Effector memory CD4-positive, alpha-beta T cell (primary cell): ENCODE measurements around the gene PRICKLE1.

Source experiments
- DNase-seq, 3 donors: peaks; one replicate each; pipeline ENCODE4 v3.0.0-alpha.2; 2020
- H3K27ac ChIP-seq: 2 replicates; pipeline ENCODE4 v1.7.0; 2013; ENCODE audit warnings: mild to moderate bottlenecking, low read length, moderate library complexity; ENCODE audit not compliant: insufficient read depth, poor library complexity, severe bottlenecking
- H3K27me3 ChIP-seq: replicated peaks from 2 replicates; pipeline ENCODE4 v1.7.0; 2013; ENCODE audit warnings: mild to moderate bottlenecking, low read length; ENCODE audit not compliant: insufficient read depth, control insufficient read depth, poor library complexity, severe bottlenecking
- H3K36me3 ChIP-seq: 2 replicates; pipeline ENCODE4 v1.7.0; 2013; ENCODE audit warnings: mild to moderate bottlenecking, low read length, moderate library complexity; ENCODE audit not compliant: control insufficient read depth, insufficient read depth
- H3K4me1 ChIP-seq: 2 replicates; pipeline ENCODE4 v1.7.0; 2013; ENCODE audit warnings: low read length, mild to moderate bottlenecking; ENCODE audit not compliant: control insufficient read depth, insufficient read depth, poor library complexity, severe bottlenecking
- H3K4me3 ChIP-seq: 2 replicates; pipeline ENCODE4 v1.7.0; 2013; ENCODE audit warnings: low read length, low read depth, mild to moderate bottlenecking; ENCODE audit not compliant: insufficient read depth, poor library complexity, severe bottlenecking
- H3K9me3 ChIP-seq: 2 replicates; pipeline ENCODE4 v1.7.0; 2013; ENCODE audit warnings: mild to moderate bottlenecking, low read length, moderate library complexity; ENCODE audit not compliant: control insufficient read depth

PRICKLE1 gene

GRCh38 chr12:42582050-42582449 lies 7.5 kb downstream of the PRICKLE1 start:
- no peak for DNase-seq
- Histone ChIP-seq H3K9me3 (no peaks in the 10 kb centered on the region), H3K36me3 (no peaks in the 10 kb centered on the region), H3K27me3 (no peaks in the 10 kb centered on the region), H3K4me1 (no peaks in the 10 kb centered on the region), H3K4me3 (no peak overlapping the region), H3K27ac (no peak overlapping the region)

DNA sequence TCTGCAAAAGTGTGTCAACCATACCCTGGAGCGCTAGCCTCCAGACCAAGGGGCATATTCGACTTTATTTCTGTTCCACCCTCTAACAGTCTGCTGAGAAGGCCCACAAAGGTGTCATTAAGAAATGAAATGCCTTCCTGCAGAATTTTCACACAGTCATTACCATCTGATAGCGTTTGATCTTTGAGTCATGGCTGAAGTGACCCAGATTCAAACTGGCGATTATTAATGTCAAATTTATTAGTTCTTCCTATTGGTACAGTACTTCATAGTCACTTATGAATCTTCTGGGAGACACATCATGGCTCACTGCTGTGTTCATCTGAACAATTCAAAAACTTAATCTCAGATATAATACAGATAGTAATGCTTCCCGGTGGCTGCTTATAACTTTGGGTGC lies 13.2 kb downstream of the PRICKLE1 start:
- no peak overlapping the region for H3K4me3 ChIP-seq
- no peaks in the 10 kb centered on the region for H3K4me1 ChIP-seq
- no peaks in the 10 kb centered on the region for H3K27me3 ChIP-seq
- H3K9me3 ChIP-seq, result no peaks in the 10 kb centered on the region
- no peaks in the 10 kb centered on the region for H3K36me3 ChIP-seq
- no peak for DNase-seq
- H3K27ac ChIP-seq, result no peak overlapping the region

- H3K4me1 ChIP-seq, result no peaks in the 10 kb centered on the region
- DNase-seq, result no peak
- no peaks in the 10 kb centered on the region for H3K27me3 ChIP-seq
- H3K27ac ChIP-seq, result no peak overlapping the region
- H3K36me3 ChIP-seq, result no peaks in the 10 kb centered on the region
- H3K9me3 ChIP-seq, result no peaks in the 10 kb centered on the region
- H3K4me3 ChIP-seq, result no peak overlapping the region
Measured at GRCh38 chr12:42575717-42576116, 13.8 kb downstream of the PRICKLE1 start.

- H3K9me3 ChIP-seq, result no peaks in the 10 kb centered on the region
- H3K4me1 ChIP-seq, result no peaks in the 10 kb centered on the region
- no peak overlapping the region for H3K27ac ChIP-seq
- DNase-seq, result no peak
- H3K27me3 ChIP-seq, result no peaks in the 10 kb centered on the region
- H3K4me3 ChIP-seq, result no peak overlapping the region
- no peaks in the 10 kb centered on the region for H3K36me3 ChIP-seq
Measured at GRCh38 chr12:42574851-42575266, 14.7 kb downstream of the PRICKLE1 start.

GRCh38 chr12:42571327-42572009 lies 18.1 kb downstream of the PRICKLE1 start:
- Histone ChIP-seq H3K4me1 (no peaks in the 10 kb centered on the region), H3K9me3 (no peaks in the 10 kb centered on the region), H3K36me3 (no peaks in the 10 kb centered on the region), H3K27me3 (no peaks in the 10 kb centered on the region), H3K27ac (no peak overlapping the region), H3K4me3 (no peak overlapping the region)
- DNase-seq, result no peak

GRCh38 chr12:42570076-42570475 lies 19.5 kb downstream of the PRICKLE1 start:
- Histone ChIP-seq H3K4me3 (no peak overlapping the region), H3K4me1 (no peaks in the 10 kb centered on the region), H3K9me3 (no peaks in the 10 kb centered on the region), H3K36me3 (no peaks in the 10 kb centered on the region), H3K27me3 (peaks cover under 1% of the 10 kb centered on the region), H3K27ac (no peak overlapping the region)
- DNase-seq, result no peak

DNA sequence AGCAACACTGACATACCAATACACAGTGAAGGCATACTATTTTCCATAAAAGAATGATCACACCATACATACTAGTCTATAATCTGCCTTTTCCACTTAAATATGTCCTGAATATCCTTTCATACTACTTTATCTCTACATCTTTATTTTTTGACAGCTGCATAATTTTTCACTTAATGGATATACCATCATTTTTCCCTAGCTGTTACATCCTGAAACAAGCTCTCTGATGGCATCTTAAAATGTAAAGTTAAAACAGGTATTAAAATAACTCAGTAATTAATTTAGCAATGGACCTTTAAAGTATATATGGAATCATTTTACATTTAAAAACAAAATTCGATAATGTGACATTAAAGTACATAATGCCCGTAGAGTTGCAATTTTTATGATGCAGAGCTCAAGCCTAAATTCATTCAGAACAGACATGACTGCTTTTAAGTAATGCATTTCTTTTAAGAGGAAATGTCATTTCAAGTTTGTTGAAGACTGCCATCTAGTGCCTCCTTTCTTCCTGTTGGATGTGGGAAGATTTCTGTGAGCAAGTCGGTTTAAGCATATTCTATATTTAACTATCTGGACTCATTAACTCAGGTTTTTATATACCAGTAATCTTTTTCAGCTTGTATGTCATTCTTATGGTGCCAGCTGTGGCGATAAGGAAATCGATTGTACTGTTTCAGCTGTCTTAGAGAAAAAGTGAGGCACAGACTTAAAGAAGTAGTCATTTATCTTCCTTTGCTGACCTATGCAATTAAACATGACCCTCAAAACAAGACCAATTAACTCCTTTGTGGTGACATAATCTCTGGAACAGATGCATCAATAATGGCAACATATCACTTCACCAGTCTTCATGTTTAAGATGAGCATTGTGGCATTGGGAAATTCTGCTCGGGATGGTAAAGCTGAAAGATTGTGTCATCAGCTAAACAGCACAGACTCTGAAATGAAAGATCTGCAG lies 20.3 kb downstream of the PRICKLE1 start:
- no peaks in the 10 kb centered on the region for H3K9me3 ChIP-seq
- DNase-seq, result no peak

GRCh38 chr12:42565633-42566032 lies 23.9 kb downstream of the PRICKLE1 start:
- DNase-seq, result no peak
- Histone ChIP-seq H3K4me3 (no peak overlapping the region), H3K9me3 (no peaks in the 10 kb centered on the region), H3K27ac (no peak overlapping the region), H3K27me3 (peaks cover 3% of the 10 kb centered on the region), H3K4me1 (no peaks in the 10 kb centered on the region), H3K36me3 (no peaks in the 10 kb centered on the region)

More for the DNA sequence above, 20.3 kb downstream of the PRICKLE1 start:
- Histone ChIP-seq H3K4me3 (no peak overlapping the region), H3K27ac (no peak overlapping the region), H3K27me3 (peaks cover 3% of the 10 kb centered on the region), H3K4me1 (no peaks in the 10 kb centered on the region), H3K36me3 (no peaks in the 10 kb centered on the region)

- no peak overlapping the region for H3K27ac ChIP-seq
- no peak overlapping the region for H3K4me3 ChIP-seq
- H3K4me1 ChIP-seq, result no peaks in the 10 kb centered on the region
- H3K36me3 ChIP-seq, result no peaks in the 10 kb centered on the region
- no peaks in the 10 kb centered on the region for H3K9me3 ChIP-seq
- H3K27me3 ChIP-seq, result peaks cover 3% of the 10 kb centered on the region
- no peak for DNase-seq
Measured at GRCh38 chr12:42564996-42565395, 24.6 kb downstream of the PRICKLE1 start.

GRCh38 chr12:42564556-42564955 lies 25.0 kb downstream of the PRICKLE1 start:
- Histone ChIP-seq H3K27ac (no peak overlapping the region), H3K9me3 (no peaks in the 10 kb centered on the region), H3K4me1 (no peaks in the 10 kb centered on the region), H3K4me3 (no peak overlapping the region), H3K36me3 (no peaks in the 10 kb centered on the region), H3K27me3 (peaks cover 3% of the 10 kb centered on the region)
- no peak for DNase-seq
